ENCODE data around the gene TPD52L1.

- TF ChIP-seq CTCF (IDR thresholded peaks at IDR 0.05; ENCODE audit: low read depth, low read length, poor library complexity, severe bottlenecking) = no peak
- TF ChIP-seq EZH2phosphoT487 (IDR thresholded peaks at IDR 0.05; ENCODE audit: borderline replicate concordance, low read length) = no peak
These were observed 124.3 kb downstream of the TPD52L1 start for GRCh38 chr6:125277838-125278237.
